T1000 (cell line): ENCODE results near the gene PDE6D.
"Not testable (repeated sequence)": the region's sequence is repeated elsewhere in the genome, so short reads cannot be mapped to it uniquely, and the experiment has no call there.

Source experiments
- DNase-seq: peaks from one replicate; lab custom pipeline; 2025; ENCODE audit warnings: mixed read lengths; lab: John Stamatoyannopoulos, UW

The PDE6D gene

GRCh38 chr2:231769170-231770136 is 11.6 kb downstream of the PDE6D start:
- no peak for DNase-seq

GRCh38 chr2:231765496-231765929 is 15.6 kb downstream of the PDE6D start:
- no peak for DNase-seq

GRCh38 chr2:231764760-231765159 is 16.3 kb downstream of the PDE6D start:
- no peak for DNase-seq

GRCh38 chr2:231764124-231764523 is 17.0 kb downstream of the PDE6D start:
- no peak for DNase-seq

- no peak for DNase-seq
Observed at GRCh38 chr2:231761735-231762134, 19.3 kb downstream of the PDE6D start.

- no peak for DNase-seq
Observed at GRCh38 chr2:231752061-231752460, 29.0 kb downstream of the PDE6D start.

- no peak for DNase-seq
Observed at GRCh38 chr2:231751042-231751815, 29.9 kb downstream of the PDE6D start.

- not testable (repeated sequence) for DNase-seq
Observed at GRCh38 chr2:231749016-231749415, 32.1 kb downstream of the PDE6D start.

GRCh38 chr2:231748153-231748896 is 32.8 kb downstream of the PDE6D start:
- not testable (repeated sequence) for DNase-seq

GRCh38 chr2:231745303-231746038 is 35.6 kb downstream of the PDE6D start:
- DNase-seq: no peak

- DNase-seq: no peak
Observed at GRCh38 chr2:231743376-231744116, 37.5 kb downstream of the PDE6D start.

- no peak for DNase-seq
Observed at GRCh38 chr2:231737761-231738160, 43.3 kb downstream of the PDE6D start.

- no peak for DNase-seq
Observed at GRCh38 chr2:231732604-231733003, 48.5 kb downstream of the PDE6D start.

GRCh38 chr2:231727621-231728020 is 53.5 kb downstream of the PDE6D start:
- no peak for DNase-seq

GRCh38 chr2:231726276-231726675 is 54.8 kb downstream of the PDE6D start:
- no peak for DNase-seq

- DNase-seq: no peak
Observed at GRCh38 chr2:231725476-231725875, 55.6 kb downstream of the PDE6D start.

GRCh38 chr2:231722721-231723307 is 58.3 kb downstream of the PDE6D start:
- DNase-seq: no peak

- DNase-seq: no peak
Observed at GRCh38 chr2:231720987-231721966, 59.8 kb downstream of the PDE6D start.
